HG03558 (cell line): ENCODE results near the gene MORC2.

Experiments
- ATAC-seq: cut with Tn5 transposase; IDR thresholded peaks from one replicate; pipeline ENCODE4 v1.9.1; 2021; ENCODE audit warnings: moderate number of reproducible peaks; ENCODE audit not compliant: unreplicated experiment; ENCODE audit errors: extremely low read depth

MORC2 gene

GRCh38 chr22:30876915-30877553 lies 91.5 kb downstream of the MORC2 start:
- ATAC-seq, result no peak

GRCh38 chr22:30876221-30876751 lies 92.3 kb downstream of the MORC2 start:
- ATAC-seq, result no peak

- ATAC-seq, result no peak
Measured at GRCh38 chr22:30875481-30876215, 92.9 kb downstream of the MORC2 start.
